Renal cortical epithelial cell (primary cell): ENCODE data around the gene PPP1R26. TPM values are rescaled to one million over a fixed set of nuclear protein-coding genes. Genes with fewer than 3 reads are reported as not detected.
"Not testable (repeated sequence)": the region's sequence is repeated elsewhere in the genome, so short reads cannot be mapped to it uniquely, and the experiment has no call there.

ENCODE experiments used
- DNase-seq: peaks from one replicate; pipeline ENCODE4 v3.0.0-alpha.2; 2011; ENCODE audit warnings: low read depth
- total RNA-seq: library from RNA; depleted of rRNA; stranded (reverse); fragments of >200 nt; gene quantifications from 2 replicates; pipeline ENCODE4 v1.2.3, GENCODE V29; 2014

Gene PPP1R26
- total RNA-seq, 1 donor from 2014 or later = 32.7 TPM

DNA sequence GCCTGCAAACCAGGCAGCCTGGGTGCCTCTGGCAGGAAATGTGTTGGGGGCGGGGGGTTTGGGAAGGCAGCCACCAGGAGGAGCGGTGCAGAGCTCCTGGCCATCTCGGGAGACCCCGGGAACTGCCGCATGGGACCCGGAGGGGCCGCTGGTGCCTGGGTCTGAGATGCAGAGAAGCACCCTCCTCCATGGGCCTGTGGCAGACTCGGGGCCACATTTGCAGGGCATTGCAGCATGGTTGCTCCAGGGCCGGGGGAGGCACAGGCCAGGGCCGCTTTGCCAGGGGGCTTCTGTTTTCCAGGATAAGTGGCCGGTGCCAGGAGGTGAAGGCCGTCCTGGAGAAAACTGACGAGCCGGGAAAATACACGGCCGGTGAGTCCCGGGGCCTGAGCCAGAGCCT, 43.3 kb downstream of the PPP1R26 start:
- no peak for DNase-seq

DNA sequence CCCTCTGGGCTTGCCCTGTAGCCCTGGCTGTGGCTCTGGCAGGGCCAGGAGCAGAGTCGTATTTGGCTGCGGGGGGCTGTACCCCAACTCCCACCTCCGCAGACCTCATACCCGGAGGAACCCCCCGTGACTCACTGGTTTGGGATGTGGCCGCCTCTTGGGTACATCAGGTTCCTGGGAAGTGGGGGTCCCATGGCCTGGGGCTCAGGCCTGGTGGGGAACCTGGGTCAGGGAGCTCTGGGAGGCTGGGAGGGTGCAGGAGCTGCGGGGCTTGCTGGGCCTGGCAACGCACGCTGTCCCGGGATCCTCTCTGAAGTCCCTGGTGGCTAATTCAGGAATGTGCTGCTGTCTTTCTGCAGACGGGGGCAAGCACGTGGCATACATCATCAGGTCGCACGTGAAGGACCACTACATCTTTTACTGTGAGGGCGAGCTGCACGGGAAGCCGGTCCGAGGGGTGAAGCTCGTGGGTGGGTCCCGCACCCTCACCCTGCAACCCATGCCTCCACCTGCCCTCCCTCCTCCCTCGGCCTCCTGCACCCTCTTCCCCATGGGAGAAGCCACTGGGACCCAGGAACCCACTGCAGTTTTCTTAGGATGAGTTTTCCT, 44.0 kb downstream of the PPP1R26 start:
- no peak for DNase-seq

DNA sequence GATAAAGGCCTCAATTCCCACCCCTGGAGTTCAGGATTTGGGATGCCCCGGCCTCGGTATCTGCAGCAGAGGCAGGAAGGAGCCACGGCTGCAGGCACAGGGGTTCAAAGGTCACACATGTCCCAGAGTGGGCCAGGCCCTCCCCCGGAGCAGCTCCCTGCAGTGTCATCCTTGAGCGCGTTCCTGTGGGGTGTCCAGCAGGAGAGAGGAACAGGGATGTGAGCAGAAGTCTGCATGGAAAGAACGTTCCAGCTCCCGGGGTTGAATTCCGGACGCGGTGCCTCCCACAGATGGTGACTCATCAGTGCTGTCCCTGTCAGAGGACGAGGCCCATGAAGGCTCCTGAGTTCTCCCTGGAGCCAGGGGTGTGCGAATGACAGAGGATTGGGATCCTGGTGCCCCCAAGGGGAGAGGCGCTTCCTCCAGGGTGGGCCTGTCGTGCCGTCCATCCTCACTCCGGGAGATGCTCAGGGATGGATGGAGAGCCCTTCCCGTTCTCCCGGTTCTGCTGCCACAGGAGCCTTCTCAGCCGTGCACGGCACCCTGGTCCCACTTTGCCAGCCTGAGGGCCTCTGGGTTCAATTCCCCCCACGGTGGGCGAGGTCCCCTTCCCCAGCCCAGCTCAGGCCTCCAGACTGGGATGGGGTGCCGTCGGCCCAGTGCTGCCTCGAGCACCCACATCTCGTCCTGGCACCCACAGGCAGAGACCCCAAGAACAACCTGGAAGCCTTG, 44.7 kb downstream of the PPP1R26 start:
- no peak for DNase-seq

DNA sequence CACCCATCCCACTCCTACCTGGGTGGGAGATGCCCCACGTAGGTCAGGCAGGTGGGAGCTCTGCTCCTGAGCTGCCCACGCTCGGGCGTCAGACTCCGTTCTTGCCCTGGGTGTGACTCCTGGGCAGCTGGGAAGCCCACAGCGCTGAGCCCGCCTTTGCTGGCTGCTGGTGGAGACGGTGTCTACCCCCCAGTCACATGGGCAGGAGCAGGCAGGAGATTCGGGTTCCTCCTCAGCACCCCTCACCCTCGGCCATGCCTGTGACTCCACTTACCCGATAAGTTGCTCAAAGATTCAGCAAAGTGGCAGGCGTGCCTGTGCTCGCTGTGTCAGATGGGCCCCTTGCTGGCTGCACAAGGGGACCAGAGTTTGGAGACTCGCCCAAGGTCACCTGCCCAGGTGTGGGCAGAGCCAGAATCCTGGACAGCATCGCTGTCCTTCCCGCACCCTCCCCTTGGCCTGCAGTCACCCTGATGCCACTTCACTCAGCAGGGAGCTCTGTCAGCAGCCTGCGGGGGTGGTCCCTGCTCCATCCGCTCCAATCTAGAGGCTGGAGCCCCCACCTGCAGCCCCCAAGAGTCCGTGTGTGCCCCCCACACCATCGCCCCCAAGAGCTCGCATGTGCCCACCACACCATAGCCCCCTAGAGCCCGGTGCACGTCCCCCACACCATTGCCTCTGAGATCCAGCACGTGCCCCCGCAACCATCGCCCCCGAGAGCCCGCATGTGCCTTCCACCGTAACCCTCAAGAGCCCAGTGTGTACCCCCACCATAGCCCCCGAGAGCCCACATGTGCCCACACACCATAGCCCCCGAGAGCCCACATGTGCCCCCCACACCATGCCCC, 45.9 kb downstream of the PPP1R26 start:
- no peak for DNase-seq

DNA sequence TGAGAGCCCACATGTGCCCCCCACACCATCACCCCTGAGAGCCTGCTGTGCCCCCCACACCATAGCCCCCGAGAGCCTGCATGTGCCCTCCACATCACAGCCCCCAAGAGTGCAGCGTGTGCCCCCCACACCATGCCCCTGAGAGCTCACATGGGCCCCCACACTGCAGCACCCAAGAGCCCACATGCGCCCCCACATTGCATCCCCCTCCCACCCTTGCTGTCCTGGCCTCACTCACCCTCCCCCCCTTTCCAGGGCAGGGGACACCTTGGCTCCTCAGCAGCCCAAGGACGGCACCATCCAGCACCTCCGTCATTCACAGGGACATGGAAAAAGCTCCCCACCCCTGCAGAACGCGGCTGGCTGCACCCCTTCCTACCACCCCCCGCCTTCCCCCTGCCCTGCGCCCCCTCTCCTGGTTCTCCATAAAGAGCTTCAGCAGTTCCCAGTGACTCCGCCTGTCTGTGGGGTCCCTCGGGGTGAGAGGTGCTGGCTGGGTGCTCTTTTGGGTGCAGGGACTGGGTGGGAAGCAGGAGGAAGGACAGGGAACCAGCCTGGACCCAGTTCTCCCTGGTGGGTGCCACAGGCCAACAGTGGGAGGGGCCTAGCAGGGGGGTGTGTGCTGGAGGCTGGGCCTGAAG, 46.6 kb downstream of the PPP1R26 start:
- DNase-seq = no peak

DNA sequence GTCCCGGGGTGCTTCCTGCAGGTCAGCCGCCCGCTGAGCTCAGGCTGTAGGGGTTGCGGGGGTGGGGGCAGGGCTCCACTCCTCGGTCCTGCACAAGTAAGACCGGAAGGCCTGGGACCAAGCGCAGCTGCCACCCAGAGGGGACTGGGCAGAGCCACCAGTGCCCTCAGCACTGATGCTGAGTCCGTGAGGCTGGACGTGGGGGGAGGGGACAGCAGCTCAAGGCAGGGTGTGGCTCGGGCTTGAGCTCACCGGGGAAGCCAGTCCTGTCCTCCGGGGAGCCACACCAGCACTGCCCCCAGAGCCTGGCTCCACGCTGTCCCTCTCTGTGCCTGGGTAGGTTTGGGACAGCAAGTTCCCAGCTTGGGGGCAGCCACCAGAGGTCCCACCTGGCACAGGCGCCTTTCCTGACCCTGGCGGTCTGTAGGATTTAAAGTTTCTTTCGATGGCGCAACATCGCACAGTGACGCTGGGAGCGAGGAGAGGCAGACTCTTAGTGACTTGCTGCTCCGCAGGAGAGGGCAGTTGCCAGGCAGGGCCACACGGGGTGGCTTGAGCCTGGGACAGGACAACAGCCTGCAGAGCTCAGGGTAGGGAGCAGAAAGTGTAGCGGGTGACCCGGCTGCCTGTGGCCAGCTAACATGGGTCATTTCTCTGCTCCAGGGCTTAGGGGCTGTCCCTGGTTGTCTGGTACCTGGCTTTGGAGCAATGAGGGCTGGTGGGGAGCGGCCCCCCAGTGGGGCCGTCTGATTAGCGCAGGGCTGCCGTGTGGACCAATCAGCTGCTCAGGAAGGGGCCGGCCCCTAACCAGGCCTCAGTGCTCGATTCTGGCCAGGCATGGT, 47.4 kb downstream of the PPP1R26 start:
- no peak for DNase-seq

DNA sequence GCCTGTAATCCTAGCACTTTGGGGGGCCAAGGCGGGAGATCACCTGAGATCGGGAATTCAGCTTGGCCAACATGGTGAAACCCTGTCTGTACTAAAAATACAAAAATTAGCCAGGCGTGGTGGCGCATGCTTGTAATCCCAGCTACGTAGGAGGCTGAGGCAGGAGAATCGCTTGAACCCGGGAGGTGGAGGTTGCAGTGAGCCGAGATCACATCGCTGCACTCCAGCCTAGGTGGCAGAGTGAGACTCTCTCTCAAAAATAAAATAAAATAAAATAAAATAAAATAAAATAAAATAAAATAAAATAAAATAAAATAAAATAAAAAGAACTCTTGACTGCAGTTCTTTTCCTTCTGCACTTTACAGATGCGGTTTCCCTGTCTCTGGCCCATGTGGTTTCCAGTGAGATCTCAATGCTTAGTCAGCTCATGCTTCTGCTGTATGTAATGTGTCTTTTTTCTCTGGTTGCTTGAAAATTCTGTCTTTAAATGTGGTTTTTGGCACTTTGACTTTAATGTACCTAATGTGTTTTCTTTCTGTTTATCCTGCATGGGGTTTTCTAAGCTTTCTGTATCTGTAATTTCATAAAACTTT, 49.4 kb downstream of the PPP1R26 start:
- not testable (repeated sequence) for DNase-seq

DNA sequence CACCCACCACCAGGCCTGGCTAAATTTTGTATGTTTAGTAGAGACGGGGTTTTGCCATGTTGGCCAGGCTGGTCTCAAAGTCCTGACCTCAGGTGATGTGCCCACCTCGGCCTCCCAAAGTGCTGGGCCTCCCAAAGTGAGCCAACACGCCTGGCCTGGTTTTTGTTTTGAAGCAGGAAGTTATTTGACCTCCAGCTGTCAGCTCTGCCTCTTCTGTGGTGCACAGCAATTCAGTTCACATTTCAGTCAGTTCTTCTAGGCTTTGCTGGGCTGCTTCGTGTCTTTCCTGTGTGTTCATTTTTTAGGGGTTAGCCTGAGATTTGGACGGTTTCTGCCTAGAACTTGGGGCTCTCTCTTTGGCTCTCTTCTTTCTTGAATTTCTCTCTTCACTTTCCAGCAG, 50.6 kb downstream of the PPP1R26 start:
- DNase-seq = no peak

DNA sequence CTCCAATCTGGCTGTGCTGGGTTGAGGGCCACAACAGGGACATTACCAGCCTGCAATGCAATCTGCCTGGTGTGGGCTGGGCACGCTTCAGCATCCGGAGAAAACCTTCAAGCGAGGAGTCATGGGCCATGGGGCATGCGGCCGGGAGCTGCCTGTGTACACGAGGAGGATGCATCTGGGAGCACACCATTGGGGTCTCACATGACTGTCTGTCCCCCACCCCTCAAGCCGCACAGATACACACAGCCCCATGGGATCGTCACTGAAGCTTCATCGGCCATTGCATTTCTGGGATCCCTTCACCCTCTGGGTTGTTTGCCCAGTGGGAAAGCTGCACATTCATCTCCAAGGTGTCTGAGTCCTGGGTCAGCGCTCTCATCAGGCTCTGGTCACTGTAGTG, 51.5 kb downstream of the PPP1R26 start:
- no peak for DNase-seq

DNA sequence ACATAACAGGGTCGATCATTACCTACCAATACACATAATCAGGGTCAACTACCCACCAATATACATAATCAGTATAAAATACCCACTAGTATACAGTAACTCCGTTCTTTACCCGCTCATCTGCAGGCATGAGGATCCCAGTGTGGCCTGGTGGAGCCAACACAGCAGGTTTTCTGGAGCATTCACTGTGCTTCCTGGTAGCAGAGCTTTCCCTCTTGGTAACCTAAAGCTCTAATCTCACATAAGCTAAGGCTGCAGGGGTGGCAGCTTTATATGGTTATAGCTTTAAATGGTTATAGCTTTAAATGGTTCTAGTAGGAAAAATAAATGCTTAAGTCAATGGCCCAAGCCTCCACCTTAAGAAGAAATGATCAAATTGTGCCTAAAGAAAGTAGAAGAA, 53.5 kb downstream of the PPP1R26 start:
- no peak for DNase-seq

DNA sequence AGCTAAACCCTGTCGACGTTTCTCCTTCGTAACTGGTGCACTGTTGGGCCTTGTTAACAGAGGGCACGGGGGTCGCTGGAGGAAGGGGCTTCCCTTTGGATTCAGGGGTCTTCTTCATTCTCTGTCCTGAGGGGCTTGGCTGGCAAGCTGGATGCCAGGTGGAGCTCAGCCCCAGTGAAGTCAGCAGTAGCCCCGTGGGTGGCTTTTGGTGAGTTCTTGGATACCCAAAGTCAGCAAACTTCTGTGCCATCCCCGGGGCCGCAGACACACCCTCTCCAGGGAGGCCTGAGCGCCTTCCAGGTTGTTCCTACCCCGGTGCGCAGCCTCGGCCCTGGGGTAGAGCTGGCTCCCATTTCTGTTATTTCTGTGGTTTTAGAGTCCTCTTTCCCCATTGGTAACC, 54.1 kb downstream of the PPP1R26 start:
- DNase-seq = no peak

DNA sequence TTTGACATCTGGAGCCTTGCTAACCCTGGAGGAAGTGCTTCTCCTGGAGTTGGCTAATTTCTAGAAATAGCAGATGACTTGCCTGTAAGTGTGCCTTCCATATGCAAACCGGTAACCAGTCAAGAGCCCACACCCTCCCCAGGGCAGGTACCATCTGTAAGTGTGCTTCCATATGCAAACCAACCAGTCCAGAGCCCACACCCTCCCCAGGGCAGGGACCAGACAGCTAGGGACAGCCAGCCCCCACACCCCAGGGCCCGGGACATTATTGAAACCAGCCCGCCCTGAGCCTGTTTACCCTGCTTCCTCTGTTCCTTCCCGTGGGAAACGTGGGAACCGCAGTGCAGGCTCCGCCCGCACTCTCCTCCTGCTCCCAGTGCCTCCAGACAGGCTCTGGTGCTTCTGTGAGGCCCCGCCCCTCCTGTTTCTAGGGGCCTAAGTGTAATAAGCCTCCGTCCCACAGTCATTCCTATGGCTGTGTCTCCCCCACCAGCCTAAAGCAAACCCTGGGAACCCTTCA, 54.7 kb downstream of the PPP1R26 start:
- not testable (repeated sequence) for DNase-seq

DNA sequence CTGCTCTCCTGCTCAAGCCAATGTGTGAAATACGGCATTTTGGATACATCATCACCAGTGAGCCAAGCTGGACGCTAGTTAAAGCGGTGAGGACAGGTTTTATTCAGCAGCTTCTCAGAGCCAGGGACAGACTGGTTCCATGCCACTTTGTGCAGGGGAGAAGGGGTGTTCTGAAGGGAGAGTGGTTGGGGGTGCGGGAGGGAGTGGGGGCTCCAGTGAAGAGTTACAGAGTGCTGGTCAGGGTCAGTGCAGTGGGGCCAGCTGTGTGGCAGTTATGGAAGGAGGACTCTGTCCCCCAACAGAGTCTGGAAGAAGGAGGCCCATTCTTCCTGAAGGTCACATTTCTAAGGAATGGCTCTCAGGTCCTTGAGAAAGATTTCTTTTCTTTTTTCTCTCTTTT, 55.2 kb downstream of the PPP1R26 start:
- DNase-seq = not testable (repeated sequence)

DNA sequence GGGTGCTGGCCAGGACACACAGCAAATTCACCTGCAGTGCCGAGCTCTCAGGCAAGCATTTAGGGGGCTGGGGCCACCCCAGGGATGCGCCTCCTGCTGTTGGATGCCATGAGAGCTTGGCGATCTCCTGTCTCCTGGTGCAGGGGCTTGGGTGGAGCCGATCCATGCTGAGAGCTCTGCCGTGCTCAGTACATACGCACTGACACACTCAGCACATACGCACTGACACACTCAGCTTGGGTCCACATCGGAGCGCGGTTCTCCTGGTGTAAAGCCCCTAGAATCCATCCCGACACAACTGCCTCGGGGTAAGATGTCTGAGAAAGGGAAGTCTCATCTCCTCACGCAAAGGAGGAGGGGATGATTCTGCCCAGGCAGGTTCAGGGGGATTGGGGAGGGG, 56.0 kb downstream of the PPP1R26 start:
- not testable (repeated sequence) for DNase-seq

DNA sequence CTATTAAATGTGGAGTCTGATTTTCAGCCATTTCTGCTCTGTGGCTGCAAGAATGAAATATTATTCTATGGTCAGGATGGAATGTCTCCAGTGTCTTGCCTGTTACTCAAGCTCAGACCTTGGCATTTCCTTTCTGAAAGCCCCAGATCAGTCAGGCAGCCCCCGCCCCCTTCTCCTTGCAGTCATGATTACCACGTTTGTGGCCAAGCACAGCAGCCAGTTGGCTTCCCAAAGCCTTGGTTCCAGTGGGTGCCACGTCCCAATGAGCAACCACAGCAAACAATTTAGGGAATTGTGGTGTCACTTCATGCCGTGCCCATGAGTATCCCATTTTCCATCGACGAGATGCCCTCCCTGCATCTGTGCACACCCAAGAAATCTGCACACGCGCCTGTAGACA, 56.6 kb downstream of the PPP1R26 start:
- DNase-seq = no peak

Other genes starting within 250 kb of the PPP1R26 start
- gene MRPS2, start 20.9 kb downstream of the PPP1R26 start, total RNA-seq = 13.4 and 16.8 TPM in 2 replicates
- not detected in 2 replicates for gene LCN1, start 41.7 kb downstream of the PPP1R26 start, total RNA-seq
- gene OBP2A, start 66.3 kb downstream of the PPP1R26 start, total RNA-seq = not detected in 2 replicates
- gene PAEP, start 82.0 kb downstream of the PPP1R26 start, total RNA-seq = not detected in 2 replicates
- not detected in 2 replicates for gene GLT6D1, start 159.8 kb downstream of the PPP1R26 start, total RNA-seq
- not detected in 2 replicates for gene LCN9, start 183.5 kb downstream of the PPP1R26 start, total RNA-seq
- not detected in 2 replicates for gene SOHLH1, start 219.7 kb downstream of the PPP1R26 start, total RNA-seq
- gene KCNT1, start 222.4 kb downstream of the PPP1R26 start, total RNA-seq = not detected in 2 replicates